K562 (cell line): ENCODE measurements around the gene ESRRB. TPM values are rescaled to one million over a fixed set of nuclear protein-coding genes. Genes with fewer than 3 reads are reported as not detected.

Source experiments
- ATAC-seq: fragments of 200-7000 bp; cut with Tn5 transposase; 3 replicates; pipeline ENCODE4 v1.9.1; 2020; ENCODE audit warnings: moderate library complexity
- BruUV-seq: library from RNA; stranded (reverse); fragments of 400-500 nt; replicated peaks from 2 replicates; lab custom pipeline; 2021; lab: Mats Ljungman, UMichigan
- CTCF ChIA-PET: fragments of 300-600 bp; formaldehyde crosslinking; extraction: SDS; loops from one replicate; lab custom pipeline; 2021; ENCODE audit warnings: low intra/inter-chr PET ratio; lab: Yijun Ruan, JAX
- POLR2A ChIA-PET: fragments of 300-600, 350-650 bp; sonication (Branson Sonifier 250); formaldehyde crosslinking; extraction: SDS; loops from one replicate; lab custom pipeline; 2021; ENCODE audit warnings: antibody characterized with exemption, inconsistent platforms; lab: Yijun Ruan, JAX
- DNase-seq, 4 experiments: peaks; one replicate each; pipeline versions ENCODE4 v3.0.0 to v3.0.0-alpha.2; 2011 to 2018; ENCODE audit warnings: low spot score in 3 of 4, mixed read lengths in 3 of 4; ENCODE audit errors: extremely low read depth in 1 of 4
- FAIRE-seq: peaks from 2 replicates; lab custom pipeline; 2011; peaks lifted over from hg19 to GRCh38; lab: Jason Lieb, UNC
- H2AFZ ChIP-seq: 2 replicates; pipeline ENCODE4 v1.6.0; 2011; ENCODE audit warnings: low read depth, low read length, control low read depth, inconsistent platforms
- H3K27ac ChIP-seq: fragments of 200-600 bp; 3 replicates; pipeline ENCODE4 v1.8.0; 2011; ENCODE audit warnings: low read depth, mild to moderate bottlenecking, control low read depth, inconsistent platforms, low read length, moderate library complexity, mixed read lengths; ENCODE audit errors: extremely low read depth
- H3K27me3 ChIP-seq, 2 experiments: fragments of 300-600 bp in 1 of 2; 2 replicates in 1 of 2; 3 replicates in 1 of 2; pipeline versions ENCODE4 v1.6.0 to v1.8.0; 2011; ENCODE audit warnings: inconsistent platforms in 2 of 2, low read length in 2 of 2, mild to moderate bottlenecking in 1 of 2, mixed read lengths in 1 of 2, moderate library complexity in 1 of 2; ENCODE audit not compliant: control insufficient read depth in 2 of 2, insufficient read depth in 2 of 2
- H3K36me3 ChIP-seq: fragments of 300-600 bp; 3 replicates; pipeline ENCODE4 v1.8.0; 2011; ENCODE audit warnings: mild to moderate bottlenecking, low read length, inconsistent platforms; ENCODE audit not compliant: control insufficient read depth, insufficient read depth
- H3K4me1 ChIP-seq, 2 experiments: fragments of 200-600 bp in 1 of 2; replicated peaks in 1 of 2; 2 replicates in 1 of 2; 3 replicates in 1 of 2; pipeline versions ENCODE4 v1.5.1 to v1.8.0; 2011; ENCODE audit warnings: inconsistent platforms in 2 of 2, low read length in 2 of 2, mild to moderate bottlenecking in 1 of 2, mixed read lengths in 1 of 2, moderate library complexity in 1 of 2; ENCODE audit not compliant: control insufficient read depth in 2 of 2, insufficient read depth in 2 of 2
- H3K4me2 ChIP-seq: 2 replicates; pipeline ENCODE4 v1.6.1; 2011; ENCODE audit warnings: low read length, control low read depth, inconsistent platforms, mixed read lengths; ENCODE audit not compliant: insufficient read depth
- H3K4me3 ChIP-seq: fragments of 200-600 bp; sonication (generic), shearing (Covaris generic); 2 replicates; pipeline ENCODE4 v1.5.1; 2016; ENCODE audit warnings: control low read depth, inconsistent platforms
- H3K79me2 ChIP-seq: fragments of 200-600 bp; 3 replicates; pipeline ENCODE4 v1.8.0; 2011; ENCODE audit warnings: low read length, inconsistent platforms; ENCODE audit not compliant: control insufficient read depth, insufficient read depth
- H3K9ac ChIP-seq, 2 experiments: 2 replicates each; pipeline versions ENCODE4 v1.6.0 to v1.6.1; 2011; ENCODE audit warnings: low read depth in 2 of 2, low read length in 2 of 2, control low read depth in 1 of 2, inconsistent platforms in 1 of 2, mild to moderate bottlenecking in 1 of 2, mixed read lengths in 1 of 2; ENCODE audit not compliant: insufficient read depth in 1 of 2
- H3K9me1 ChIP-seq: one replicate; pipeline ENCODE4 v1.6.0; 2011; ENCODE audit warnings: inconsistent platforms, mild to moderate bottlenecking, low read length, moderate library complexity; ENCODE audit not compliant: control insufficient read depth, insufficient read depth
- H3K9me3 ChIP-seq: replicated peaks from 2 replicates; pipeline ENCODE4 v1.5.1; 2011; ENCODE audit warnings: low read depth, low read length, inconsistent platforms; ENCODE audit not compliant: control insufficient read depth, insufficient read depth
- H4K20me1 ChIP-seq: replicated peaks from 2 replicates; pipeline ENCODE4 v1.6.1; 2011; ENCODE audit warnings: low read length, inconsistent platforms, mixed read lengths; ENCODE audit not compliant: control insufficient read depth, insufficient read depth
- DNMT1 ChIP-seq: fragments of 450-650 bp; IDR thresholded peaks from 2 replicates; pipeline ENCODE4 v1.6.1; 2016; ENCODE audit warnings: antibody characterized with exemption, mild to moderate bottlenecking
- GABPA ChIP-seq: fragments of 200-800 bp; sonication (Bioruptor generic); conservative IDR thresholded peaks from 2 replicates; pipeline ENCODE4 v1.6.1; 2016; ENCODE audit warnings: low read depth, missing genetic modification characterization, missing compliant biosample characterization
- GATAD2A ChIP-seq: fragments of 450-650 bp; IDR thresholded peaks from 2 replicates; pipeline ENCODE4 v1.6.1; 2017
- RBM25 ChIP-seq: fragments of 200-400 bp; formaldehyde crosslinking; IDR thresholded peaks from 2 replicates; pipeline ENCODE4 v1.6.1; 2018; ENCODE audit warnings: low read length, low read depth, moderate library complexity; ENCODE audit not compliant: severe bottlenecking
- ZNF133 ChIP-seq: fragments of 250-450 bp; sonication (Bioruptor Pico); IDR thresholded peaks from 2 replicates; pipeline ENCODE4 v1.4.0; 2020; ENCODE audit warnings: mild to moderate bottlenecking
- ZNF184 ChIP-seq: sonication (generic); formaldehyde crosslinking; IDR thresholded peaks from 2 replicates; pipeline ENCODE4 v1.5.0; 2020; ENCODE audit warnings: missing genetic modification reagents
- WGBS: fragments of 100-300 bp; shearing (Covaris generic); methylation state at CpG from one replicate; pipeline ENCODE4 v1.1.6; 2016; ENCODE audit warnings: low coverage, mixed read lengths; ENCODE audit not compliant: insufficient coverage; ENCODE audit errors: missing lambda C conversion rate; 5-methylcytosine and 5-hydroxymethylcytosine counted together
- in situ Hi-C: fragments of 300-500 bp; cut with MboI; formaldehyde crosslinking; loops from 4 replicates; pipeline ENCODE4 v1.15.0; 2018; ENCODE audit warnings: inconsistent platforms, mixed read lengths
- intact Hi-C: fragments of 100-400 bp; cut with micrococcal nuclease; formaldehyde crosslinking; loops from 2 replicates; pipeline ENCODE4 v1.14.2; 2022
- polyA plus RNA-seq, 8 experiments: library from polyadenylated mRNA; depleted of rRNA in 4 of 8; stranded (reverse) in 5 of 8; unstranded in 3 of 8; fragments of >200 nt; fragmentation: Nextera tagmentation in 2 of 8; fragmentation: Illumina TruSeq in 1 of 8; extraction: Ambion mirVana in 2 of 8; extraction: Trizol in 1 of 8; gene quantifications; 2 replicates each; pipeline versions ENCODE4 v1.2.1 to v1.2.3, GENCODE V29; 2011 to 2014; ENCODE audit warnings: inconsistent platforms in 1 of 8, missing spikeins in 1 of 8
- total RNA-seq, 7 experiments: library from RNA; depleted of rRNA in 6 of 7; stranded (reverse); fragments of >200 nt in 6 of 7; fragmentation: Illumina TruSeq in 2 of 7; extraction: Trizol in 2 of 7; gene quantifications; 2 replicates each; pipeline versions ENCODE4 v1.2.1 to v1.2.3, GENCODE V29; 2011 to 2021; ENCODE audit warnings: low replicate concordance in 1 of 7

Gene ESRRB
- total and polyA plus RNA-seq, 9 of the 15 experiments (the other 6 are each of a cell fraction or from before 2014, with no cell fraction given): 3.2 to 24.7 (median 14.5) TPM

DNA sequence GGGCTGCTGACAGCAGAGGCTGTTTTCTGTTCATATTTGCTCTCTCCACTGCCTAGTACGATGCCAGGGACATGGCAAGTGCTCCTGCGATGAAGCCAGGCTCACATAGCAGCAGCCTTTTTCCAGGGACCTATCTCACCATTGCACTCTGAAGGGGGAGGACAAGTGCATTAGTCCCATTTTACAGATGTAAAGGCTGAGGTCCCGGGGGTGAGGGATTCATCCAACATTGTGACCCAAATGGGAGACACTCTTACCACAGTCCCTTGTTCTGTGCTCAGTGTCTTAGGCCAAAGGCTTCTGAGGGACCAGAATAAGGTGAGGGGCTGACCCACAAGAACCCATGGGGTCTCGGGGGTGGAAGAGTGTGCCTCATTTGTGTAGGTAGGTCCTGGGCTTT is 21.6 kb upstream of the ESRRB start:
- in situ Hi-C loops: no loop called here

DNA sequence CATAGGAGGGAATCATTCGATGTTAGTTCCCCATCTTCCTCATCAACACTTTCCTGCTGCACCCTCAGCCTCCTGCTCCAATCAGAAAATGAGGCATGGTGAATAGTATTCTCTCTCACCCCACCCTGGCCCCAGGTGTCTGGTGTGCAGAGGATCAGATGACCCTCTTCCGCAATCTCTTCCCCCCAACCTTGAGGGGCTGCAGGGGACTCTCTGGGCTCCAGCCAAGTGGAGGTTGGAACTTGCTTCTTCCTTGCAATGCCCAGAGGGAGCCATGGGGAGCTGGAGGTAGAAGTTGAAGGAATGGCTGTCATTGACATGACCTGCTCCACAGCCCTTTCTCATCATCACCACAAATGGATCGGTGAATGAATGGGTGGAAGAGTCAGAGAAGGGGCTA is 20.2 kb upstream of the ESRRB start:
- TF ChIP-seq DNMT1 (no peak), ZNF184 (CRISPR knock-in tag) (no peak), GABPA (tag) (no peak), GATAD2A (no peak)
- H3K27ac ChIP-seq: no peak overlapping the region
- no peak for FAIRE-seq
- ChIA-PET CTCF (no interaction called here), POLR2A (no interaction called here)
- in situ Hi-C loops (no loop called here), intact Hi-C loops (no loop called here)
- H3K4me3 ChIP-seq: no peak overlapping the region
- BruUV-seq: no TSS peak
- no peaks in the 10 kb centered on the region for H4K20me1 ChIP-seq
- H3K4me2 ChIP-seq: no peak overlapping the region
- H3K36me3 ChIP-seq: no peaks in the 10 kb centered on the region; the same call in 1 of the 3 replicates
- H3K4me1 ChIP-seq: no peaks in the 10 kb centered on the region
- DNase-seq: no peak
- no peaks in the 10 kb centered on the region for H3K9me1 ChIP-seq
- no peaks in the 10 kb centered on the region for H3K27me3 ChIP-seq
- WGBS: 83% methylated on average over 2 of the region's 3 CpGs
- no peaks in the 10 kb centered on the region; the same call in 2 of the 3 replicates for H3K79me2 ChIP-seq
- no peak overlapping the region for H2AFZ ChIP-seq
- ATAC-seq: no peak
- H3K9me3 ChIP-seq: no peaks in the 10 kb centered on the region
- no peak overlapping the region for H3K9ac ChIP-seq

More for the DNA sequence above, 21.6 kb upstream of the ESRRB start:
- H3K9me3 ChIP-seq: no peaks in the 10 kb centered on the region
- DNase-seq (no peak), ATAC-seq (no peak), FAIRE-seq (no peak)
- no peak for TF ChIP-seq ZNF133 (CRISPR knock-in tag)
- TF ChIP-seq RBM25: peak; percentile 57
- CTCF ChIA-PET: no interaction called here
- no peaks in the 10 kb centered on the region; the same call in 2 of the 3 replicates for H3K79me2 ChIP-seq
- intact Hi-C loops: no loop called here
- POLR2A ChIA-PET: no interaction called here
- no peak overlapping the region for H3K4me3 ChIP-seq
- H3K4me1 ChIP-seq: no peaks in the 10 kb centered on the region
- H3K9ac ChIP-seq: no peak overlapping the region
- no TSS peak for BruUV-seq
- H3K27me3 ChIP-seq: no peaks in the 10 kb centered on the region
- no peaks in the 10 kb centered on the region; the same call in 1 of the 3 replicates for H3K36me3 ChIP-seq
- 60% methylated on average over 2 of the region's 4 CpGs for WGBS
- no peak overlapping the region for H2AFZ ChIP-seq
- no peaks in the 10 kb centered on the region for H4K20me1 ChIP-seq
- H3K4me2 ChIP-seq: no peak overlapping the region
- no peaks in the 10 kb centered on the region for H3K9me1 ChIP-seq
- H3K27ac ChIP-seq: no peak overlapping the region
